HepG2 (cell line): ENCODE results near the gene PNMA8C.

Experiments used
- CBX5 ChIP-seq: sonication (generic); formaldehyde crosslinking; IDR thresholded peaks from 2 replicates; pipeline ENCODE4 v1.4.0; 2020; ENCODE audit warnings: missing genetic modification reagents, borderline replicate concordance
- GLI4 ChIP-seq: sonication (generic); formaldehyde crosslinking; IDR thresholded peaks from 2 replicates; pipeline ENCODE4 v1.5.1; 2020; ENCODE audit warnings: missing genetic modification reagents, mild to moderate bottlenecking, moderate library complexity, borderline replicate concordance
- HCFC1 ChIP-seq: fragments of 150-350 bp; IDR thresholded peaks from 2 replicates; pipeline ENCODE4 v1.6.1; 2014; ENCODE audit warnings: low read depth, low read length
- KDM3A ChIP-seq: IDR thresholded peaks from 2 replicates; pipeline ENCODE4 v1.6.1; 2018; ENCODE audit warnings: low read depth, missing compliant biosample characterization
- NONO ChIP-seq, 2 experiments: fragments of 450-650 bp in 1 of 2; sonication (generic) in 1 of 2; formaldehyde crosslinking in 1 of 2; IDR thresholded peaks in 1 of 2; conservative IDR thresholded peaks in 1 of 2; 2 replicates each; pipeline versions ENCODE4 v1.6.1 to v1.8.0; 2017 to 2022; ENCODE audit warnings: mild to moderate bottlenecking in 1 of 2, missing genetic modification reagents in 1 of 2, moderate library complexity in 1 of 2
- PLRG1 ChIP-seq: fragments of 450-650 bp; conservative IDR thresholded peaks from 2 replicates; pipeline ENCODE4 v1.6.1; 2016
- SNAI1 ChIP-seq: sonication (generic); formaldehyde crosslinking; IDR thresholded peaks from 2 replicates; pipeline ENCODE4 v1.5.0; 2020; ENCODE audit warnings: mild to moderate bottlenecking, missing genetic modification reagents, borderline replicate concordance
- SRSF1 ChIP-seq: fragments of 200-400 bp; formaldehyde crosslinking; optimal IDR thresholded peaks from 2 replicates; pipeline ENCODE3; 2017; ENCODE audit warnings: mild to moderate bottlenecking, low read depth, low read length, moderate library complexity
- ZBTB49 ChIP-seq: sonication (generic); formaldehyde crosslinking; IDR thresholded peaks from 2 replicates; pipeline ENCODE4 v1.4.0; 2020; ENCODE audit warnings: missing genetic modification reagents, borderline replicate concordance
- ZNF263 ChIP-seq: sonication (generic); formaldehyde crosslinking; IDR thresholded peaks from 2 replicates; pipeline ENCODE4 v1.4.0; 2020; ENCODE audit warnings: missing genetic modification reagents
- ZNF746 ChIP-seq: sonication (generic); formaldehyde crosslinking; IDR thresholded peaks from 2 replicates; pipeline ENCODE4 v1.8.0; 2022; ENCODE audit warnings: mild to moderate bottlenecking, missing genetic modification reagents
- TF ChIP-seq, protein P1 (sequence below): sonication (generic); formaldehyde crosslinking; IDR thresholded peaks from 2 replicates; pipeline ENCODE4 v1.5.0; 2020; ENCODE audit warnings: mild to moderate bottlenecking, missing genetic modification reagents, moderate library complexity
- TF ChIP-seq, protein P2 (sequence below): sonication (generic); formaldehyde crosslinking; IDR thresholded peaks from 2 replicates; pipeline ENCODE4 v1.9.0; 2022; ENCODE audit warnings: missing genetic modification reagents, mild to moderate bottlenecking, borderline replicate concordance

DNA sequence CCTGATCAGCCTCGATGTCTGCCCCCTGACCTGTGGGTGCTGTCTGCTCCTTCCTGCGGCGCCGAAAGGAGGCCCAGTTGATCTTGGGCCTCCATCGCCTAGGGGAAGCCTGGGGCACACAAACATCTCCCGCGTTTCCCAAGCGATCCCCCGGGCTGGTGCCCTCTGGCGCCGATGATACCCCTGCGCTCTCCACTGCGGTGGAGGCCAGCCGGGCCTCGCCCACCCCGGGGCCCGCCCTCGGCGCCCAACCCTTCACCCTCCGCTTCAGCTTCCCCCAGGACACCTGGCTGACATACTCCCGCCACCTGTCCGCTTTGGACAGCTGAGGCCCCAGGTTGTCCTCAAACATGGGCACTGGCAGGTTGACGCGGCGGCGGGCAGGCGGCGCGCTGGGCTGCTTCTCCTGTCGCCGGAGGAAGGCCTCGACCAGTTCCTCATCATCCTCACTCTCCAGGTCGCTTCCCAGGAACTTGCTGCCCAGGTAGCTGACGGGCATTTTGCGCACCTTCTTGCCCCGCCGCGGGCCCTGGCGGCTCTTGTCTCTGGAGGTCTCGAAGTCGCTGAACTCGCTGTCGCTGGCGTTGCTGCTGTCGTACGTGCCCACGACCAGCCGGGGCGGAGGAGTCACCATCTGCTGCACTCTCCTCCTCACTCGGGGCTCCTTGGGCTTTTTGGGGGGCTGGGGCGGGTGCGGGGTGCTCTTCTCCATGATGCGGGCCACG, 16.6 kb downstream of the PNMA8C start:
- no peak for TF ChIP-seq ZNF263 (CRISPR knock-in tag)
- TF ChIP-seq NONO (IDR thresholded peaks at IDR 0.05): no peak
- no peak for TF ChIP-seq NONO (CRISPR knock-in tag; conservative IDR thresholded peaks at IDR 0.05)
- TF ChIP-seq, protein P1, sequence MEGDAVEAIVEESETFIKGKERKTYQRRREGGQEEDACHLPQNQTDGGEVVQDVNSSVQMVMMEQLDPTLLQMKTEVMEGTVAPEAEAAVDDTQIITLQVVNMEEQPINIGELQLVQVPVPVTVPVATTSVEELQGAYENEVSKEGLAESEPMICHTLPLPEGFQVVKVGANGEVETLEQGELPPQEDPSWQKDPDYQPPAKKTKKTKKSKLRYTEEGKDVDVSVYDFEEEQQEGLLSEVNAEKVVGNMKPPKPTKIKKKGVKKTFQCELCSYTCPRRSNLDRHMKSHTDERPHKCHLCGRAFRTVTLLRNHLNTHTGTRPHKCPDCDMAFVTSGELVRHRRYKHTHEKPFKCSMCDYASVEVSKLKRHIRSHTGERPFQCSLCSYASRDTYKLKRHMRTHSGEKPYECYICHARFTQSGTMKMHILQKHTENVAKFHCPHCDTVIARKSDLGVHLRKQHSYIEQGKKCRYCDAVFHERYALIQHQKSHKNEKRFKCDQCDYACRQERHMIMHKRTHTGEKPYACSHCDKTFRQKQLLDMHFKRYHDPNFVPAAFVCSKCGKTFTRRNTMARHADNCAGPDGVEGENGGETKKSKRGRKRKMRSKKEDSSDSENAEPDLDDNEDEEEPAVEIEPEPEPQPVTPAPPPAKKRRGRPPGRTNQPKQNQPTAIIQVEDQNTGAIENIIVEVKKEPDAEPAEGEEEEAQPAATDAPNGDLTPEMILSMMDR: no peak
- no peak for TF ChIP-seq GLI4 (CRISPR knock-in tag)
- TF ChIP-seq SRSF1: no peak
- no peak for TF ChIP-seq ZBTB49 (CRISPR knock-in tag)
- TF ChIP-seq PLRG1: no peak
- TF ChIP-seq CBX5 (CRISPR knock-in tag): no peak
- TF ChIP-seq HCFC1: no peak
- no peak for TF ChIP-seq ZNF746 (CRISPR knock-in tag)
- no peak for TF ChIP-seq SNAI1 (CRISPR knock-in tag)
- TF ChIP-seq, protein P2, sequence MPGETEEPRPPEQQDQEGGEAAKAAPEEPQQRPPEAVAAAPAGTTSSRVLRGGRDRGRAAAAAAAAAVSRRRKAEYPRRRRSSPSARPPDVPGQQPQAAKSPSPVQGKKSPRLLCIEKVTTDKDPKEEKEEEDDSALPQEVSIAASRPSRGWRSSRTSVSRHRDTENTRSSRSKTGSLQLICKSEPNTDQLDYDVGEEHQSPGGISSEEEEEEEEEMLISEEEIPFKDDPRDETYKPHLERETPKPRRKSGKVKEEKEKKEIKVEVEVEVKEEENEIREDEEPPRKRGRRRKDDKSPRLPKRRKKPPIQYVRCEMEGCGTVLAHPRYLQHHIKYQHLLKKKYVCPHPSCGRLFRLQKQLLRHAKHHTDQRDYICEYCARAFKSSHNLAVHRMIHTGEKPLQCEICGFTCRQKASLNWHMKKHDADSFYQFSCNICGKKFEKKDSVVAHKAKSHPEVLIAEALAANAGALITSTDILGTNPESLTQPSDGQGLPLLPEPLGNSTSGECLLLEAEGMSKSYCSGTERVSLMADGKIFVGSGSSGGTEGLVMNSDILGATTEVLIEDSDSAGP (CRISPR knock-in tag): no peak
- TF ChIP-seq KDM3A (CRISPR knock-in tag): no peak
